SU-DHL-6 (cell line): Measurements from ENCODE around the gene TBL1X.
"Not testable (repeated sequence)": the region's sequence is repeated elsewhere in the genome, so short reads cannot be mapped to it uniquely, and the experiment has no call there.

Source experiments
- H2AFZ ChIP-seq: fragments of 200-600 bp; sonication (generic); 2 replicates; pipeline ENCODE4 v1.6.1; 2014; ENCODE audit warnings: low read depth, mild to moderate bottlenecking, moderate library complexity, mixed read lengths, antibody characterized with exemption, low read length; ENCODE audit not compliant: severe bottlenecking
- H3F3A ChIP-seq: fragments of 200-600 bp; shearing (Covaris generic); 2 replicates; pipeline ENCODE4 v1.6.0; 2016; ENCODE audit warnings: antibody characterized with exemption, mild to moderate bottlenecking; ENCODE audit not compliant: insufficient read depth
- H3K27ac ChIP-seq: fragments of 200-600 bp; sonication (generic); 2 replicates; pipeline ENCODE4 v1.5.1; 2016; ENCODE audit warnings: low read depth, mild to moderate bottlenecking, low read length, moderate library complexity, mixed read lengths
- H3K27me3 ChIP-seq: fragments of 200-600 bp; sonication (generic), shearing (Covaris generic); 2 replicates; pipeline ENCODE4 v1.6.0; 2014; ENCODE audit warnings: mild to moderate bottlenecking, low read length
- H3K36me3 ChIP-seq: fragments of 200-600 bp; sonication (generic); 2 replicates; pipeline ENCODE4 v1.6.1; 2014; ENCODE audit warnings: mild to moderate bottlenecking, low read length, mixed read lengths
- H3K4me2 ChIP-seq: fragments of 300-600, 200-600 bp; shearing (Covaris generic), sonication (generic); 2 replicates; pipeline ENCODE4 v1.6.0; 2014; ENCODE audit warnings: low read length, low read depth, mild to moderate bottlenecking; ENCODE audit not compliant: poor library complexity, severe bottlenecking
- H3K4me3 ChIP-seq: fragments of 200-600 bp; sonication (generic); 2 replicates; pipeline ENCODE4 v1.5.1; 2014; ENCODE audit warnings: antibody characterized with exemption, low read length, mild to moderate bottlenecking, mixed read lengths; ENCODE audit not compliant: insufficient read depth, poor library complexity, severe bottlenecking
- H3K79me2 ChIP-seq: fragments of 200-600 bp; sonication (generic); 2 replicates; pipeline ENCODE4 v1.6.1; 2014; ENCODE audit warnings: mild to moderate bottlenecking, low read length, moderate library complexity; ENCODE audit not compliant: insufficient read depth
- H3K9ac ChIP-seq: fragments of 200-600 bp; sonication (generic); 2 replicates; pipeline ENCODE4 v1.7.0; 2014; ENCODE audit warnings: mild to moderate bottlenecking, low read length
- H3K9me2 ChIP-seq: fragments of 200-600 bp; sonication (generic); replicated peaks from 2 replicates; pipeline ENCODE4 v1.6.1; 2014; ENCODE audit warnings: low read length; ENCODE audit not compliant: insufficient read depth
- H3K9me3 ChIP-seq: fragments of 200-600 bp; sonication (generic); 2 replicates; pipeline ENCODE4 v1.6.1; 2014; ENCODE audit warnings: low read length, mixed read lengths; ENCODE audit not compliant: insufficient read depth
- H4K20me1 ChIP-seq: fragments of 200-600 bp; sonication (generic); 2 replicates; pipeline ENCODE4 v1.6.1; 2014; ENCODE audit warnings: low read depth, mild to moderate bottlenecking, antibody characterized with exemption, low read length, moderate library complexity, mixed read lengths
- CTCF ChIP-seq: fragments of 200-600 bp; sonication (generic); IDR thresholded peaks from one replicate; pipeline ENCODE4 v1.5.1; 2017; ENCODE audit warnings: antibody characterized with exemption, mild to moderate bottlenecking, low read length, moderate library complexity; ENCODE audit not compliant: insufficient read depth, poor library complexity, severe bottlenecking
- EZH2phosphoT487 ChIP-seq: fragments of 200-600 bp; sonication (generic), shearing (Covaris generic); conservative IDR thresholded peaks from 2 replicates; pipeline ENCODE4 v1.6.1; 2018; ENCODE audit warnings: mild to moderate bottlenecking, antibody characterized with exemption, low read length, moderate library complexity, mixed read lengths

The TBL1X gene

DNA sequence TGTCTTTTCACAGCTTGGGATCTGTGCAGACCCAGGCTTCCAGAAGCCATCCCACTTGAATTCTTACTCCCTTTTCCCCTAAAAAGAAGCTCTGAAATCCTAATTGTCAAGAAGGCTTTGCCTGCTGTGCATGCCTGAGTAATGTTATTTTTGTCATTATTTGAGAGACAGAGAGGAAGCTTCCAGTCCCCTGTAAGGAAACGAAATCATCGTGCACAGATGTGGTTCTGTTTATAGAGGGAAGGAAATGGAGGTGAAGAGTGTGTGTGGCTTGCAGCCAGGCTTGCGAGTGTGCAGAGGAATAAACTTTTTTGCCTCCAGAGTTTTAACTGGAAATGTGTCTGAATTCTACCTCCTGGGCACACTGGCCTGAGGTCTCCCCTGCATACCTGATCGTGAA is 70.2 kb downstream of the TBL1X start:
- Histone ChIP-seq H4K20me1 (no peaks in the 10 kb centered on the region), H3K9me3 (no peaks in the 10 kb centered on the region), H3K27ac (peak overlapping the region; percentile 67; the same call in 1 of the 2 replicates), H3K9me2 (no peaks in the 10 kb centered on the region), H3K4me3 (no peak overlapping the region), H3K27me3 (no peaks in the 10 kb centered on the region), H3K79me2 (peaks cover 51% of the 10 kb centered on the region), H3K4me2 (peak overlapping the region; percentile 61), H3K36me3 (no peaks in the 10 kb centered on the region), H2AFZ (no peak overlapping the region), H3F3A (peaks cover 11% of the 10 kb centered on the region; the same call in 1 of the 2 replicates), H3K9ac (0 out of 2 replicates have a peak overlapping the region, but pooled peaks have one; percentile 43)
- TF ChIP-seq EZH2phosphoT487: no peak
- TF ChIP-seq CTCF: no peak

DNA sequence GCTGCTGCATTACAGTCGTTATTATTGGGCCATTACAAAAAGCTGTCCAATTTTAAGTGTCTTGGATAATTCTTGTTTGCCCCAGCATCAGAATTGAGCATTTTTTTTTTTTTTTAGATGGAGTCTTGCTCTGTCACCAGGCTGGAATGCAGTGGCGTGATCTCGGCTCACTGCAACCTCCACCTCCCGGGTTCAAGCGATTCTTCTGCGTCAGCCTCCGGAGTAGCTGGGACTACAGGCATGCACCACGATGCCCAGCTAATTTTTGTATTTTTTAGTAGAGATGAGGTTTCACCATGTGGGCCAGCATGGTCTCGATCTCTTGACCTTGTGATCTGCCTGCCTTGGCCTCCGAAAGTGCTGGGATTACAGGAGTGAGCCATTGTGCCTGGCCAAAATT is 71.3 kb downstream of the TBL1X start:
- not testable (repeated sequence) for H3K9me3 ChIP-seq, H3F3A ChIP-seq, H3K36me3 ChIP-seq, H4K20me1 ChIP-seq, H3K9me2 ChIP-seq, H3K27ac ChIP-seq, H3K4me2 ChIP-seq, H3K4me3 ChIP-seq, H2AFZ ChIP-seq, H3K27me3 ChIP-seq, H3K9ac ChIP-seq
- H3K79me2 ChIP-seq: peaks cover 52% of the 10 kb centered on the region

GRCh38 chrX:9537781-9538180 is 72.9 kb downstream of the TBL1X start:
- Histone ChIP-seq H3K4me3 (no peak overlapping the region), H4K20me1 (no peaks in the 10 kb centered on the region)

More at GRCh38 chrX:9537781-9538180, 72.9 kb downstream of the TBL1X start:
- Histone ChIP-seq H3F3A (no peaks in the 10 kb centered on the region; the same call in 1 of the 2 replicates), H3K27me3 (no peaks in the 10 kb centered on the region), H3K79me2 (peaks cover 39% of the 10 kb centered on the region; the same call in 1 of the 2 replicates), H3K9ac (no peak overlapping the region), H3K36me3 (no peaks in the 10 kb centered on the region), H3K4me2 (no peak overlapping the region), H2AFZ (no peak overlapping the region), H3K9me3 (no peaks in the 10 kb centered on the region), H3K27ac (no peak overlapping the region), H3K9me2 (no peaks in the 10 kb centered on the region)
- no peak for TF ChIP-seq EZH2phosphoT487
- TF ChIP-seq CTCF: no peak
